HG02840 (cell line): ENCODE measurements around the gene SERP2.

Experiments
- ATAC-seq: cut with Tn5 transposase; IDR thresholded peaks from one replicate; pipeline ENCODE4 v1.9.1; 2021; ENCODE audit warnings: mild to moderate bottlenecking, moderate library complexity, moderate number of reproducible peaks; ENCODE audit not compliant: unreplicated experiment, low FRiP score

Gene SERP2

GRCh38 chr13:44407891-44408290 lies 34.3 kb downstream of the SERP2 start:
- no peak for ATAC-seq

GRCh38 chr13:44409595-44409994 lies 36.0 kb downstream of the SERP2 start:
- ATAC-seq: no peak

DNA sequence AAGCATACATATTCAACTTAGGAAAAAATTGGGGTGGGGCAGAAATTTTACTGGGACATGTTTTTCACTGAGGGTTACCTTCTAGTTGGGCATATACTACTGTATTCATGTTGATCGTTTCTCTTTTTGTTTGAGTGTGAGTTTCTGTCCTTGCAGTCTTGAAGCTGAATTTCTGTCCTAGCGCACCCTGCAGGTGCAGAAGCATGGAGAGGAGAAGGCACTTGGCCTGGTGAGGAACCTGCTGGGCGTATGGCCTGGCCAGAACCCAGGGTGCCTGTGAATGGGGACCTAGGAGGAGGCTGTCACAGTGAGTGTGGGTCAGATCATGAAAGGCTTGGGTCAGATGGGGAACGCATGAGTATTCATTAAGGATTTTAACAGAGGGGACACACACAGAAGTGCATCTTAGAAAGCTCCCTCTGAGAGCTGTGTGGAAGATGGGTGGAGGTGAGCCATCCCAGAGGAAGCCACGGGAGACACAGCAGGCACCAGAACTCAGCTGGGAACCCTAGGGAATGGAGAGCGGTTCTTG lies 36.8 kb downstream of the SERP2 start:
- no peak for ATAC-seq

GRCh38 chr13:44411841-44412240 lies 38.2 kb downstream of the SERP2 start:
- no peak for ATAC-seq

- no peak for ATAC-seq
Measured at GRCh38 chr13:44412346-44412935, 38.8 kb downstream of the SERP2 start.

DNA sequence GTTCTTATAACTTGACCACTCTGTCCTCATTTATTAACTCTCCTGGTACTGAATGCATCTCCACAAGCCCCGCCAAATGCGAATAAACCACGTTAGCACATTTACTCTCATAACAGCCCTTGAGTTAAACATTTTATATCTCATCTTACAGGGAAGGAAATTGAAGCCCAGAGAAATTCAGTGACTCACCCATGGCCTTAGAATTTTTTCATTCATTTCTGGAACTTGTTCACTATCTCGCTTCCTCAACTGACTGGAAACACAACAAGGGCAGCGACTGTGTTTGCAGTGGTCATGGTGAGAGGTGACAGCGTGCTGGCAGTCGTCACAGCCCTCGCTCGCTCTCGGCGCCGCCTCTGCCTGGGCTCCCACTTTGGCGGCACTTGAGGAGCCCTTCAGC lies 39.5 kb downstream of the SERP2 start:
- ATAC-seq: no peak

DNA sequence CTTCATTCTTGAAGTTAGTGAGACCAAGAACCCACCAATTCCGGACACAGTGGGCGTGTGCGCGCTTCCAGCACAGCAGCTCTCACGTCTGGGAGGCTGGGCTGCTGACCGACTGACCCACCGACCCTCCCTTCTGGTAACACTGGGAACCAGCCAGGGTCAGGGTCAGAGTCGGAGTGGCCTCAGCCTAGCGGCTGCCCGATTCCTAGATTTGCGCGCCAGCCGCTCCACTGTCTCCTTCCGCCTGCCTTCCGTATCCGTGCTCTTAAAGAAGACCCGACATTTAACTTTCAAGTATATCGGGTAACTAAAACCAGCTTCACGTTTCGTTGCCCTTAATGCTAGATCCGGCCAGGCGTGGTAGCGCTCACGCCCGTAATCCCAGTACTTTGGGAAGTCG lies 41.1 kb downstream of the SERP2 start:
- ATAC-seq: no peak

- no peak for ATAC-seq
Measured at GRCh38 chr13:44415815-44416214, 42.2 kb downstream of the SERP2 start.

GRCh38 chr13:44416301-44416700 lies 42.7 kb downstream of the SERP2 start:
- no peak for ATAC-seq

DNA sequence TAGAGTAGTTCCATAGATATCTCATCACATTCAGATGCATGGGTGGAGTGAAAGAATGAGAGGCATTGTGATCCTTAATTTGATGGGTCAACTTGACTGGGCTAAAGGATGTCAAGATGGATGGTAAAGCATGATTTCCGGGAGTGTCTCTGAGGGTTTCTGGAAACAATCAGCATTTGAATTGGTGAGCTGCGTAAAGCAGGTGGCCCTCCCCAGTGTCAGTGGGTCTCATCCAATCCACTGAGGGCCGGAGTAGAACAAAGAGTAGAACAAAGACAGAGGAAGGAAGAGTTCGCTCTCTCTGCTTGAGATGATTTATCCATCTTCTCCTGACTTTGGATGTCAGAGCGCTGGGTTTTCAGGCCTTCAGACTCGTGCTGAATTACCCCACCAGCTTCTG lies 43.1 kb downstream of the SERP2 start:
- ATAC-seq: no peak

DNA sequence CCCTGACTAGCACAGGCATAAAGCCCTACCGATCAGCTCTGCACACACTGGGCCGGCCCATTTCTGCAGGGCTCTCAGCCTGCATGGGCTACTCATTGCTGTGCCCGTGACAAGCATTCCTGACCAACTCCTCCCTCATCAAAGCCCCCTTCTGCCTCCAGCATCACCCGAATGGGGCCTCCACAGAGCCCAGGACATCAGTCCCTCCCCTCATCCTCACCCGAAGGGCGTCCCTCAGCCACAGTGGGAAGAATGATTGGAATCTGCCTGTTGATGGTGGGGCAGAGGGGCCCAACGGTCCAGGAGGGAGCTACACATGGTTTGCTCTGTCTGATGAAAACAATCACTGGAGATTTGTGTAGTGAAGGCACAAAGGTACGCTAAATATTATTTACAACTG lies 43.8 kb downstream of the SERP2 start:
- ATAC-seq: no peak

- ATAC-seq: no peak
Measured at GRCh38 chr13:44417876-44418275, 44.3 kb downstream of the SERP2 start.

DNA sequence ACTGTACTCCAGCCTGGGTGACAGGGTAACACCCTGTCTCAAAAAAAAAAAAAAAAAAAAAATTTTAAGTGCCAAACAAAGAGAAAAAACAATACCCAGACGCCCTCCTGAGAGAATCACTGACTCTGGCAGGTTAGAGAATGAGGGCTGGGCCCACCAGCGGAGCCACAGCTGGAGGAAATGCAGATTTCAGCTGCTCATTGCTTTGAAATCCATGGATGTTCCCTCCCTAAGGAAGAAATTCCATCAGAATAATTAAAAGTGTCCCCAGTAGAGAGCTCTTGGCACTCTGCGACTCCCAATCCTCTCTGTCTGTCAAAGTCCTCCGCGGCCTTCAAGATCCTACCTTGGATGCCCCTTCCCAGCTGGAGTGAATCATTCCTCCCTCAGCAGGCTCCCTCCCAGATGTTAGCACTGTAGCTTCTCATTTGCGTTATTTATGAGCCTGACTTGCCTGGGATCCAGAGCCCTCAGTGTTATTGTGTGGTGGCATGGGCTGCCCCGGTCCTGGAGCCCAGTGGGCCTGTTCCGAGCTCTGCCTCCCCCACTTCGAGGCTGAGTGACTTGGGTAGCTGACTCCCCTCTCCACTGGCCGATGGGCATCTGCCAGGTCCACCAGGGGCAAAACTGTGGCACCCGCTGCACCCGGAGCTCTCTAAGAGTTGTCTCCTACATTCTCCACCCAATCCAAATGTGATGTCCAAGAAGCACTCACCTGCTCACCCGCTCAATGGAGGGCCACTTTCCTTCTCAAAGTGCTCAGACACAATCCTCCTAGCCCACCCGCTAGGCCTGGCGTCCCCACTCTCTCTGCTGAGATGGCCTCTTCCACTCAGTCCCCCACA lies 47.0 kb downstream of the SERP2 start:
- no peak for ATAC-seq

GRCh38 chr13:44421853-44422525 lies 48.4 kb downstream of the SERP2 start:
- ATAC-seq: no peak

- ATAC-seq: no peak
Measured at GRCh38 chr13:44422755-44423643, 49.4 kb downstream of the SERP2 start.

DNA sequence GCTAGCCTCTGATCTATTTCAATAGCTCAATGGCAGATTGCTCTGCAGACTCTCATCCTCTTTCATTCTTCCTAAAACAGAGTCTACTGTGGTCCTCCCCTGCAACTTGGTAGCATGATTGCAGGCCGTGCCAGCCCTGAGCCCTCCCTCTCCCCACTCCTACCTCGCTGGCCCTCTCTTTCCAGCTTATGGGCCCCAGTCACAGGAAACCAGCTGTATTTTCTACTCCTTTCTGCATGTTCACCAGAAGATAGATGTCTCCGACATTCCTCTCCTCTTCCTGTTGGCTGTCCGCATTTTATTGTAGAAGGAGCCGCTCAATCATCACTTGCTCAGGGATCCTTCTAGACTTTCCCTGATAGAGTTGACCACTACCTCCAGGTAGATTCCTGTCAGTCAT lies 50.2 kb downstream of the SERP2 start:
- no peak for ATAC-seq

GRCh38 chr13:44425041-44425814 lies 51.6 kb downstream of the SERP2 start:
- ATAC-seq: no peak

DNA sequence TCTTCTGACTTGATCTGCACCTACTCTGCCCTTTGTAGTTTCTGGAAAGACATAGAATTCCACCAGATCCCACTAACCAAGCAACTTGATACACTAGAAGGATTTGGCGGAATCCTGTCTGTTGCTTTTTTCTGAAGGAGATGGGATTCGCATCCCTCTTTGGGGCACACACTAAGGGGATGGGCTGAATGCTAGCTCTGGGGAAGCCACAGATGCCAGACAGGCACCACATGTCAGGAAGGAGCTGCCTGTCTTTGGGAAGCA lies 52.1 kb downstream of the SERP2 start:
- no peak for ATAC-seq

GRCh38 chr13:44426461-44426860 lies 52.8 kb downstream of the SERP2 start:
- no peak for ATAC-seq

GRCh38 chr13:44429311-44429710 lies 55.7 kb downstream of the SERP2 start:
- ATAC-seq: no peak
